ENCODE measurements around the gene AQP12A.

DNA sequence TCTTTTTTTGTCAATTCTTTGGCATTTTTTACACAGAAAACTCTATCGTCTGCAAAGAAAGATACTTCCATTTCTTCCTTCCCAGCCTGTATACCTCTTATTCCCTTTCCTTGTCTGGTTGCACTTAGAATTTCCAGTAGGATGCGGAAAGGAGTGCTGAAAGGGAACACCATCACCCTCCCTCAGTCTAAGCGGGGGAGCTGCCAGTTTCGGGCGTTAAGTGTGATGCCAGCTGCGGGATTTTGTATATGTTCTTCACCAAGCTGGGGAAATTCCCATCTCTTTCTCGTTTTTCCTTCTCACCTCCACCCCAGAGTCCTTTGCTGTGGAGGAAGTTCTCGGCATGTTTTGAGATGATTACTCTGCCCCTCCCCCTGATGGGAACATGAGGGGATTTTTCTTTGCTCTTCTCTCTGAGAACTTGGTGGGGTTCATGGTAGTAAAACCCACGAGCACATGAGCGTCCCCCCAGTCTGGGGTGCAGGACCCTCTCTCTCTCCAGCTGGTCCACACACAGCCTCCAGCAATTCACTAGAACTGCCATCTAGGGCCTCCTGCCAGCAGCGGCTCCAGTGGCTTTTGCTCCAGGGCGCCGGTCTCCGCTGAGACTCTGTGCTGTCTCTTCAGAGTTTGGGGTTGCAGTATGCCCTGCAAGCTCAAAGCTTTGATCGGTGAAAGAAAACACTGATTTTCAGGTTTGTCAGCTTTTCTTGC, 15.5 kb downstream of the AQP12A start:
- TF ChIP-seq, protein P1, sequence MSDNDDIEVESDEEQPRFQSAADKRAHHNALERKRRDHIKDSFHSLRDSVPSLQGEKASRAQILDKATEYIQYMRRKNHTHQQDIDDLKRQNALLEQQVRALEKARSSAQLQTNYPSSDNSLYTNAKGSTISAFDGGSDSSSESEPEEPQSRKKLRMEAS (IDR thresholded peaks at IDR 0.05; ENCODE audit: low read depth), result no peak
- TF ChIP-seq, protein P2, sequence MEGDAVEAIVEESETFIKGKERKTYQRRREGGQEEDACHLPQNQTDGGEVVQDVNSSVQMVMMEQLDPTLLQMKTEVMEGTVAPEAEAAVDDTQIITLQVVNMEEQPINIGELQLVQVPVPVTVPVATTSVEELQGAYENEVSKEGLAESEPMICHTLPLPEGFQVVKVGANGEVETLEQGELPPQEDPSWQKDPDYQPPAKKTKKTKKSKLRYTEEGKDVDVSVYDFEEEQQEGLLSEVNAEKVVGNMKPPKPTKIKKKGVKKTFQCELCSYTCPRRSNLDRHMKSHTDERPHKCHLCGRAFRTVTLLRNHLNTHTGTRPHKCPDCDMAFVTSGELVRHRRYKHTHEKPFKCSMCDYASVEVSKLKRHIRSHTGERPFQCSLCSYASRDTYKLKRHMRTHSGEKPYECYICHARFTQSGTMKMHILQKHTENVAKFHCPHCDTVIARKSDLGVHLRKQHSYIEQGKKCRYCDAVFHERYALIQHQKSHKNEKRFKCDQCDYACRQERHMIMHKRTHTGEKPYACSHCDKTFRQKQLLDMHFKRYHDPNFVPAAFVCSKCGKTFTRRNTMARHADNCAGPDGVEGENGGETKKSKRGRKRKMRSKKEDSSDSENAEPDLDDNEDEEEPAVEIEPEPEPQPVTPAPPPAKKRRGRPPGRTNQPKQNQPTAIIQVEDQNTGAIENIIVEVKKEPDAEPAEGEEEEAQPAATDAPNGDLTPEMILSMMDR (IDR thresholded peaks at IDR 0.05), result no peak
- TF ChIP-seq TAF1 (IDR thresholded peaks at IDR 0.05; ENCODE audit: borderline replicate concordance, low read depth, low read length), result no peak
- TF ChIP-seq, protein P3, sequence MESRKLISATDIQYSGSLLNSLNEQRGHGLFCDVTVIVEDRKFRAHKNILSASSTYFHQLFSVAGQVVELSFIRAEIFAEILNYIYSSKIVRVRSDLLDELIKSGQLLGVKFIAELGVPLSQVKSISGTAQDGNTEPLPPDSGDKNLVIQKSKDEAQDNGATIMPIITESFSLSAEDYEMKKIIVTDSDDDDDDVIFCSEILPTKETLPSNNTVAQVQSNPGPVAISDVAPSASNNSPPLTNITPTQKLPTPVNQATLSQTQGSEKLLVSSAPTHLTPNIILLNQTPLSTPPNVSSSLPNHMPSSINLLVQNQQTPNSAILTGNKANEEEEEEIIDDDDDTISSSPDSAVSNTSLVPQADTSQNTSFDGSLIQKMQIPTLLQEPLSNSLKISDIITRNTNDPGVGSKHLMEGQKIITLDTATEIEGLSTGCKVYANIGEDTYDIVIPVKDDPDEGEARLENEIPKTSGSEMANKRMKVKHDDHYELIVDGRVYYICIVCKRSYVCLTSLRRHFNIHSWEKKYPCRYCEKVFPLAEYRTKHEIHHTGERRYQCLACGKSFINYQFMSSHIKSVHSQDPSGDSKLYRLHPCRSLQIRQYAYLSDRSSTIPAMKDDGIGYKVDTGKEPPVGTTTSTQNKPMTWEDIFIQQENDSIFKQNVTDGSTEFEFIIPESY (IDR thresholded peaks at IDR 0.05; ENCODE audit: borderline replicate concordance, low read depth), result no peak
- TF ChIP-seq CHD2 (IDR thresholded peaks at IDR 0.05; ENCODE audit: low read length, partially characterized antibody), result no peak
- TF ChIP-seq EZH2phosphoT487 (IDR thresholded peaks at IDR 0.05; ENCODE audit: borderline replicate concordance, low read depth), result no peak
- TF ChIP-seq MXI1 (IDR thresholded peaks at IDR 0.05; ENCODE audit: low read depth, low read length), result no peak
- TF ChIP-seq, protein P4, sequence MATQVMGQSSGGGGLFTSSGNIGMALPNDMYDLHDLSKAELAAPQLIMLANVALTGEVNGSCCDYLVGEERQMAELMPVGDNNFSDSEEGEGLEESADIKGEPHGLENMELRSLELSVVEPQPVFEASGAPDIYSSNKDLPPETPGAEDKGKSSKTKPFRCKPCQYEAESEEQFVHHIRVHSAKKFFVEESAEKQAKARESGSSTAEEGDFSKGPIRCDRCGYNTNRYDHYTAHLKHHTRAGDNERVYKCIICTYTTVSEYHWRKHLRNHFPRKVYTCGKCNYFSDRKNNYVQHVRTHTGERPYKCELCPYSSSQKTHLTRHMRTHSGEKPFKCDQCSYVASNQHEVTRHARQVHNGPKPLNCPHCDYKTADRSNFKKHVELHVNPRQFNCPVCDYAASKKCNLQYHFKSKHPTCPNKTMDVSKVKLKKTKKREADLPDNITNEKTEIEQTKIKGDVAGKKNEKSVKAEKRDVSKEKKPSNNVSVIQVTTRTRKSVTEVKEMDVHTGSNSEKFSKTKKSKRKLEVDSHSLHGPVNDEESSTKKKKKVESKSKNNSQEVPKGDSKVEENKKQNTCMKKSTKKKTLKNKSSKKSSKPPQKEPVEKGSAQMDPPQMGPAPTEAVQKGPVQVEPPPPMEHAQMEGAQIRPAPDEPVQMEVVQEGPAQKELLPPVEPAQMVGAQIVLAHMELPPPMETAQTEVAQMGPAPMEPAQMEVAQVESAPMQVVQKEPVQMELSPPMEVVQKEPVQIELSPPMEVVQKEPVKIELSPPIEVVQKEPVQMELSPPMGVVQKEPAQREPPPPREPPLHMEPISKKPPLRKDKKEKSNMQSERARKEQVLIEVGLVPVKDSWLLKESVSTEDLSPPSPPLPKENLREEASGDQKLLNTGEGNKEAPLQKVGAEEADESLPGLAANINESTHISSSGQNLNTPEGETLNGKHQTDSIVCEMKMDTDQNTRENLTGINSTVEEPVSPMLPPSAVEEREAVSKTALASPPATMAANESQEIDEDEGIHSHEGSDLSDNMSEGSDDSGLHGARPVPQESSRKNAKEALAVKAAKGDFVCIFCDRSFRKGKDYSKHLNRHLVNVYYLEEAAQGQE (IDR thresholded peaks at IDR 0.05; ENCODE audit: low read depth, low read length), result no peak
- TF ChIP-seq, protein P5, sequence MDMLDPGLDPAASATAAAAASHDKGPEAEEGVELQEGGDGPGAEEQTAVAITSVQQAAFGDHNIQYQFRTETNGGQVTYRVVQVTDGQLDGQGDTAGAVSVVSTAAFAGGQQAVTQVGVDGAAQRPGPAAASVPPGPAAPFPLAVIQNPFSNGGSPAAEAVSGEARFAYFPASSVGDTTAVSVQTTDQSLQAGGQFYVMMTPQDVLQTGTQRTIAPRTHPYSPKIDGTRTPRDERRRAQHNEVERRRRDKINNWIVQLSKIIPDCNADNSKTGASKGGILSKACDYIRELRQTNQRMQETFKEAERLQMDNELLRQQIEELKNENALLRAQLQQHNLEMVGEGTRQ (IDR thresholded peaks at IDR 0.05; ENCODE audit: borderline replicate concordance, low read depth, low read length), result no peak
- TF ChIP-seq JUND (IDR thresholded peaks at IDR 0.05), result no peak
- TF ChIP-seq TEAD4 (IDR thresholded peaks at IDR 0.05; ENCODE audit: borderline replicate concordance, insufficient read depth), result no peak
- TF ChIP-seq EP300 (IDR thresholded peaks at IDR 0.05; ENCODE audit: borderline replicate concordance in 1 of 2, low read depth in 1 of 2, low read length in 1 of 2), result no peak
- no peak for TF ChIP-seq POLR2AphosphoS5 (IDR thresholded peaks at IDR 0.05; ENCODE audit: low read depth, low read length)
- no peak for TF ChIP-seq SMC3 (IDR thresholded peaks at IDR 0.05; ENCODE audit: low read depth, low read length)

Data from SK-N-SH (cell line).